ENCODE measurements around the gene TAPBPL. TPM values are rescaled to one million over a fixed set of nuclear protein-coding genes. Genes with fewer than 3 reads are reported as not detected.
A peak's percentile ranks its signal among the peaks of the same experiment; 100 is the strongest.
"Not testable (repeated sequence)": the region's sequence is repeated elsewhere in the genome, so short reads cannot be mapped to it uniquely, and the experiment has no call there.

The TAPBPL gene
- total RNA-seq, 2 experiments from 2014 or later: 23.7 to 26.6 TPM

DNA sequence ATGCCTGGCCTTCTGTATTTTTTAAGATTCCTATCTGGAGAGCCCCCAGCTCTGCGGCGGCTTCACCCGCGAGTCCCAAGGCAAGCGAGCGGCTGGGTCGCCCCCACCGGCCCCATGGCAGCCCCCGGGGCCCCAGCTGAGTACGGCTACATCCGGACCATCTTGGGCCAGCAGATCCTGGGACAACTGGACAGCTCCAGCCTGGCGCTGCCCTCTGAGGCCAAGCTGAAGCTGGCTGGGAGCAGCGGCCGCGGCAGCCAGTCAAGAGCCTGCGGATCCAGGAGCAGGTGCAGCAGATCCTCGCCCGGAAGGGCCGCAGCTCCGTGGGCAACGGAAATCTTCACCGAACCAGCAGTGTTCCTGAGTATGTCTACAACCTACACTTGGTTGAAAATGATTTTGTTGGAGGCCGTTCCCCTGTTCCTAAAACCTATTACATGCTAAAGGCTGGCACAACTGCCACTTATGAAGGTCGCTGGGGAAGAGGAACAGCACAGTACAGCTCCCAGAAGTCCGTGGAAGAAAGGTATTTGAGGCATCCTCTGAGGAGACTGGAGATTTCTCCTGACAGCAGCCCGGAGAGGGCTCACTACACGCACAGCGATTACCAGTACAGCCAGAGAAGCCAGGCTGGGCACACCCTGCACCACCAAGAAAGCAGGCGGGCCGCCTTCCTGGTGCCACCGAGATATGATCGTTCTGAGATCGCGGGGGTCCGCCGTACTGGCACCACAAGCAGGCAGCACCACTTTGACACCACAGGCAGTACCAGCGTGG lies 25.9 kb downstream of the TAPBPL start:
- H3K27ac Mint-ChIP-seq, H3K36me3 Mint-ChIP-seq, H3K4me3 Mint-ChIP-seq, H3K4me1 Mint-ChIP-seq, DNase-seq, H3K9me3 Mint-ChIP-seq, H3K27me3 Mint-ChIP-seq: not testable (repeated sequence)

GRCh38 chr12:6478416-6478815 lies 26.6 kb downstream of the TAPBPL start:
- no peaks in the 10 kb centered on the region for H3K4me1 Mint-ChIP-seq
- H3K36me3 Mint-ChIP-seq: no peaks in the 10 kb centered on the region
- no peak overlapping the region for H3K27ac Mint-ChIP-seq
- H3K27me3 Mint-ChIP-seq: no peaks in the 10 kb centered on the region
- H3K9me3 Mint-ChIP-seq: peaks cover 1% of the 10 kb centered on the region
- no peak overlapping the region for H3K4me3 Mint-ChIP-seq
- no peak for DNase-seq

DNA sequence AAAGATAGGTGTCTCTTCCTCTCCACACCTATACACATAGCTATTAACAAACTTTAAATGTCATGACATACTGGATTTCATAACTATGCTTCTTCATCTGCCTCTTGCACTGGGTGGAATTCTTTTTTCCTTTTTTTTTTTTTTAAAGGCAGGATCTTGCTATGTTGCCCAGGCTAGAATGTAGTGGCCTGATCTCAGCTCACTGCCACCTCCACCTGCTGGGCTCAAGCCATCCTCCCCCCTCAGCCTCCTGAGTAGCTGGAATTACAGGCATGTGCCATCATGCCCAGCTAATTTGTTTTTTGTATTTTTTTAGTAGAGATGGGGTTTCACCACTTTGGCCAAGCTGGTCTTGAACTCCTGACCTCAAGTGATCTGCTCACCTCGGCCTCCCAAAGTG lies 36.4 kb downstream of the TAPBPL start:
- Mint-ChIP-seq H3K9me3 (no peaks in the 10 kb centered on the region), H3K36me3 (peaks cover 13% of the 10 kb centered on the region)

GRCh38 chr12:6489449-6489848 lies 37.6 kb downstream of the TAPBPL start:
- Mint-ChIP-seq H3K36me3 (peaks cover 13% of the 10 kb centered on the region), H3K9me3 (no peaks in the 10 kb centered on the region), H3K4me3 (no peak overlapping the region), H3K27me3 (no peaks in the 10 kb centered on the region), H3K4me1 (peaks cover 8% of the 10 kb centered on the region), H3K27ac (no peak overlapping the region)
- DNase-seq: no peak

More for the DNA sequence above, 36.4 kb downstream of the TAPBPL start:
- no peaks in the 10 kb centered on the region for H3K27me3 Mint-ChIP-seq
- H3K27ac Mint-ChIP-seq: no peak overlapping the region
- H3K4me3 Mint-ChIP-seq: no peak overlapping the region
- peaks cover 8% of the 10 kb centered on the region for H3K4me1 Mint-ChIP-seq
- no peak for DNase-seq

DNA sequence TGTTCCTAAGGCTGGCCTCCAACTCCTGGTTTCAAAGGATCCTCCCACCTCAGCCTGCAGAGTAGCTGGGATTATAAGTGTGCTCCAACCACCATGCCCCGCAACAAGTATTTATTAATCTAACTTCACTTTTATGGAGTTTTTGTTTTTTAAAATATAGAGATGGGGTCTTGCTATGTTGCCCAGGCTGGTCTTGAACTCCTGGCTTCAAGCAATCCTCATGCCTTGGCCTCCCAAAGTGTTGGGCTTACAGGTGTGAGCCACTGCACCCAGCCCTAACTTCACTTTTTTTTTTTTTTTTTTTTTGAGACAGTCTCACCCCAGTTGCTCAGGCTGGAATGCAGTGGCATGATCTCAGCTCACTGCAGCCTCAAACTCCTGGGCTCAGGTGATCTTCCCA lies 38.8 kb downstream of the TAPBPL start:
- not testable (repeated sequence) for DNase-seq, H3K4me3 Mint-ChIP-seq, H3K27me3 Mint-ChIP-seq, H3K9me3 Mint-ChIP-seq, H3K27ac Mint-ChIP-seq
- Mint-ChIP-seq H3K36me3 (peaks cover 25% of the 10 kb centered on the region), H3K4me1 (peaks cover 16% of the 10 kb centered on the region)

DNA sequence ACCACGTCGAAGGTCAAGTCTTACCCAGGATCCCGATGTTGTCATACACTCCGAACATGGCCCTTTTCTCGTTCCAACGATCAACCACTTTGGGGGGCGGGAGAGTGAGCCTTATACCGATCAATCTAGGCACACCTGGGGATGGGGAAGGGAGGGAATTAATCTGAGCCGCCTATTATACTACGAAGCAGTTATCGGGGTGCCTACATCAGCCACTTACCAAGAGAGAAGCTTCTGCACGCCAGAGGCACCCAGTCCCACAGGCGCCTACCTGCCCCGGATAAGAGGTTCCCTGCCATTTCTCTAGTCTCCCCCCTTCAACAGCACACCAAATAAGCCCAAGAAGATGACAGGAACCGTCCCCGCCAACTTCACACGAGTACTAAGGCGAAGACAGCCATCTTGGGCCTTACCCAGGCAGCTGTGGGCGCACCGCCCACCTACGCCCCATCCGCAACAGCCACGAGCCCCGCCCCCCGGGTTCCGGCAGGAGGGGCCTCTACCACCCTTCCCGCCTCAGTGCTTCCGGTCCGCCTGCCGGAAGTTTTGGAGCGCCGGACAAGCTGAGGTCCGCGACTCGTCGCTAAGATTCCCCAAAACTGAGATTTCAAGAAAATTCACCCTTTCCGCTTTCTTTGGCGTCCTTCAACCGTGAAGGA lies 41.1 kb downstream of the TAPBPL start, which contains the start of gene MRPL51:
Gene MRPL51, minus strand, starts transcription at position 425 of the 659 bp plus-strand sequence. Its CDS starts 126 bp downstream, at position 299.
- no peaks in the 10 kb centered on the region for H3K9me3 Mint-ChIP-seq
- H3K36me3 Mint-ChIP-seq: peaks cover 33% of the 10 kb centered on the region
- H3K4me1 Mint-ChIP-seq: peaks cover 32% of the 10 kb centered on the region
- H3K4me3 Mint-ChIP-seq: peak within 1 kb of the TSS; percentile 89
- peak within 1 kb of the TSS; percentile 98 for H3K27ac Mint-ChIP-seq
- DNase-seq: peak; percentile 99
- no peaks in the 10 kb centered on the region for H3K27me3 Mint-ChIP-seq

DNA sequence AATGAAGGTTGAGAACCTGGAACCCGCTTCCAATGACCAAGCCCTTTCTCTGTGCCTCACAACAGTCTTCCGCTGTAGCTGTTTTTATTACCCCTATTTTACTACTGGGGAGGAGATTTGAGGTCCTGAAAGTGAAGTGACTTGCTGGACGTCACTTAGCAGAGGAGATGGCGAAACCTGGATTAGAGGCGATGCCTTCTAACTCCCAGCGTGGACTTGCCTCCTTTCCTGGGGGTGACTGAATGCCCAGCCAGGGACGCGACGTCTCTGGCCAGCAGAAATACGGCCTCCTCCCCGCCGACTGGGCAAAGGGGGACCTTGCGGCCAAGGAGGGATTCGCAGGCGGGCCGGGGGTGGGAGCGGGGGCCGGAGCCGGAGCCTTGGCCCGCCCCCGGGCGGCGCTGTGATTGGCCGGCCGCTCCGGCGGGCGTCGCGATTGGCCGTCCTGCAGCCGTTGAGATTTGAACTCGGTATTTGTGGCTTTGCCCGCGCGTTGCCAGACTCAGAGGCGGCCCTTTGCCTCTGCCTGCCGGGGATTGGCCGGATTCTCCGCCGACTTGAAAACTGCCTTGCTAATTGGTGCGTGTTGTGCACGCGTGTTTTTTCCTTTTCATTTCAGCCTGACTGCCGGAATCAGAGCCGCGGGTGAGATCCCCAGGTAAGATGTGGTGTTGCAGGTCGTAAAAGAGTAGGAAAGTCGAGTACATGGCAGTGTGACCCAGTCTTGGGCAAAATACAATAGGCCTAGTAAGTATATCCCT lies 41.8 kb downstream of the TAPBPL start, which contains the start of gene NCAPD2:
Gene NCAPD2, plus strand, starts transcription at position 606 of the 761 bp plus-strand sequence. CDS start 997 bp downstream, outside the sequence.
- Mint-ChIP-seq H3K36me3 (peaks cover 33% of the 10 kb centered on the region), H3K4me1 (peaks cover 32% of the 10 kb centered on the region), H3K27me3 (no peaks in the 10 kb centered on the region), H3K27ac (peak within 1 kb of the TSS; percentile 98), H3K4me3 (peak within 1 kb of the TSS; percentile 89), H3K9me3 (no peaks in the 10 kb centered on the region)
- DNase-seq: peak; percentile 96

DNA sequence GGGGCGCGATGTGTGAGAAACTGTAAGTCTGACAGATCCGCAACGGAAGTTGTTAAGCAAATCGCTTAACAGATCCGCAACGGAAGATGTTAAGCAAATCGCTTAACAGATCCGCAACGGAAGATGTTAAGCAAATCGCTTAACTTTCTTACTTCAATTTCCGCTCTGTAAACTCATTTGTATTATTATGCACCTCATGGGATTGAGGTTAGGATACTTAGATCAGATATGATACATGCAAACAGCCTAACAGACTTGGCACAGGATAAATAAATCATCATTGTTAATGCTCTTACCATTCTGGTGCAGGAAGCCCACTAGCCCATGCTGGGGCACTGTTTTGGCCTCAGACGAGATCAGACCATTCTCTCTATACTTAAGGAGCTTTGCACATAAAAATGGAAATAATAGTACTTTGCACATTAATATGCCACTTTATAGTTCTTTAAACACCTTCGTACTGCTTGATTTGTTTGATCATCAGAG lies 42.5 kb downstream of the TAPBPL start:
- no peaks in the 10 kb centered on the region for H3K27me3 Mint-ChIP-seq
- peaks cover 33% of the 10 kb centered on the region for H3K36me3 Mint-ChIP-seq
- peak; percentile 4 for DNase-seq
- no peaks in the 10 kb centered on the region for H3K9me3 Mint-ChIP-seq
- peak overlapping the region; percentile 98 for H3K27ac Mint-ChIP-seq
- H3K4me1 Mint-ChIP-seq: peaks cover 32% of the 10 kb centered on the region
- H3K4me3 Mint-ChIP-seq: peak overlapping the region; percentile 88

DNA sequence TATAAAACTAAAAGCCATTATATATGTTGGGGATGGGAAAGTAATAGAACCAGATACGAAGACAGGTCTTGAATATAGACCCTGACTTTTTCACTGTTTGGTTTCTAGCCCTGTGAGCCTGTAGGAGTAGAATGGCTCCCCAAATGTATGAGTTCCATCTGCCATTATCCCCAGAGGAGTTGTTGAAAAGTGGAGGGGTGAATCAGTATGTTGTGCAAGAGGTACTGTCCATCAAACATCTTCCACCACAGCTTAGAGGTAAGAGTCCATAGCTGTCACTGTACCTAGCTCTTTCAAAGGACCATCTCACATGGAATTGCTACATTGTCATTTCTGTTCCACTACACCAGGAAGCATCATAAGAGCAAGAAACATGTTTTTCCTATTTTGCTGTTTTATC lies 43.1 kb downstream of the TAPBPL start:
- H3K4me3 Mint-ChIP-seq: peak overlapping the region; percentile 88

GRCh38 chr12:6497291-6497690 lies 45.4 kb downstream of the TAPBPL start:
- not testable (repeated sequence) for H3K9me3 Mint-ChIP-seq, DNase-seq, H3K4me3 Mint-ChIP-seq, H3K27me3 Mint-ChIP-seq
- peaks cover 22% of the 10 kb centered on the region for H3K36me3 Mint-ChIP-seq
- H3K27ac Mint-ChIP-seq: peak overlapping the region; percentile 5
- peaks cover 26% of the 10 kb centered on the region for H3K4me1 Mint-ChIP-seq

More for the DNA sequence above, 43.1 kb downstream of the TAPBPL start:
- DNase-seq: no peak
- peak overlapping the region; percentile 98 for H3K27ac Mint-ChIP-seq
- no peaks in the 10 kb centered on the region for H3K9me3 Mint-ChIP-seq
- peaks cover 32% of the 10 kb centered on the region for H3K4me1 Mint-ChIP-seq
- H3K36me3 Mint-ChIP-seq: peaks cover 34% of the 10 kb centered on the region
- no peaks in the 10 kb centered on the region for H3K27me3 Mint-ChIP-seq

DNA sequence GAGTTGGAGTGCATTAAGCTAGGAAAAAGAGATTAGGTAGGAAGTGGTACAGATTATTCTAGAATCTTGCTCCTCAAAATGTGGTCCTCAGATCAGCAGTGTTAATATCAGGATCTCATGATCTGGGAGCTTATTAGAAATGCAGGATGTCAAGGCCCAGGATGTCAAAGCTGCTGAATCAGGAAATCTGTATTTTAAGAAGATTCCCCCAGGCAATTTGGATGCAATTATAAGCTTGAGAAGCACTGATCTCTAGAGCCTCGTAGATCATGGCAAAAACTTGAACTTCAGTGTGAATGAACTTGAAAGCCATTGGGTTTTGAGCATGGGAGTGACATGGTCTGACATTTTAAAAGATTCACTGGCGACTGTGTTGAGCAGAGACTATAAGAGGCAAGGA lies 48.6 kb downstream of the TAPBPL start:
- Mint-ChIP-seq H3K9me3 (no peaks in the 10 kb centered on the region), H3K36me3 (peaks cover 18% of the 10 kb centered on the region), H3K4me1 (peaks cover 18% of the 10 kb centered on the region), H3K4me3 (no peak overlapping the region), H3K27ac (no peak overlapping the region), H3K27me3 (no peaks in the 10 kb centered on the region)
- no peak for DNase-seq

DNA sequence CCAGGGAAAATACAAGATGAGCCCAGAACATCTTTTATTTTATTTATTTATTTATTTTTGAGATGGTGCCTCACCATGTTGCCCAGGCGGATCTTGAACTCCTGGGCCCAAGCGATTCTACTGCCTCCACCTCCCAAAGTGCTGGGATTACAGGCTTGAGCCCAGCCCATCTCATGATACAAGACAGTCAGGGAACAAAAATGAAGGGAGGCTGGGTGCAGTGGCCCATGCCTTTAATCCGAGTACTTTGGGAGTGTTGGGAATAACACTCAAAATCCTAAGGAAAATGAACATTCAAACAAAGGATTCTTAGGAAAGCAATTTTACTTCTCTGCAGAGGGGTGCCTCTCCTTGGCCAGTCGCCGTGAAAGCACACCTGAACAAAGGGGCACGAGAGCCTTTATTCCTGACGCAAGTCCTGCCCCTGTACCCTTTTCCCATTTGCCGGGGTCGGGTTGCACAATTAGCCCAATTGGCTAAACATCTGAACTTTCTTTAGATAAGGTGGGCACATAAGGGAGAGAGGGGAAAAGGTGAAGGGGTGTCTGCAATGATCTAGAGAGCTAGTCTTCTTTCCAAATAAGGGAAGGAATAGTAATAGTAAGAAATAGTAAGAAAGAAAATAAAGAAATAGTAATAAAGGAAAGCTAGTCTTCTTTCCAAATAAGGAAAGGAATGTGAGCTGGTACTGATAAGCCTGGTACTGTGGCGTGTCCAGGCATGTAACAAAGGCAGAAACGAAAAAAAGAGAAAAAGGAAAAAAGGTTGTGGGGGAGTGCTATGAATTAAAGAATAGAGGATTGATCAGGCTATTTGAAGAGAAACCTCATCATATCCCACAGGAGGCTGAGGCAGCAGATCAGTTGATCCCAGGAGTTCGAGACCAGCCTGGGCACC lies 55.5 kb downstream of the TAPBPL start:
- H3K27ac Mint-ChIP-seq: peak overlapping the region; percentile 34
- no peak overlapping the region for H3K4me3 Mint-ChIP-seq
- H3K4me1 Mint-ChIP-seq: peaks cover 13% of the 10 kb centered on the region
- no peaks in the 10 kb centered on the region for H3K27me3 Mint-ChIP-seq
- H3K36me3 Mint-ChIP-seq: peaks cover 31% of the 10 kb centered on the region
- no peak for DNase-seq
- H3K9me3 Mint-ChIP-seq: no peaks in the 10 kb centered on the region

- Mint-ChIP-seq H3K4me3 (no peak overlapping the region), H3K27ac (no peak overlapping the region), H3K27me3 (no peaks in the 10 kb centered on the region), H3K4me1 (peaks cover 13% of the 10 kb centered on the region), H3K9me3 (no peaks in the 10 kb centered on the region), H3K36me3 (peaks cover 36% of the 10 kb centered on the region)
- no peak for DNase-seq
Measured at GRCh38 chr12:6508087-6508486, 56.2 kb downstream of the TAPBPL start.
